SU-DHL-6 (cell line): ENCODE data around the gene PUS1.

Experiments used
- H2AFZ ChIP-seq: fragments of 200-600 bp; sonication (generic); 2 replicates; pipeline ENCODE4 v1.6.1; 2014; ENCODE audit warnings: low read depth, mild to moderate bottlenecking, moderate library complexity, mixed read lengths, antibody characterized with exemption, low read length; ENCODE audit not compliant: severe bottlenecking
- H3F3A ChIP-seq: fragments of 200-600 bp; shearing (Covaris generic); 2 replicates; pipeline ENCODE4 v1.6.0; 2016; ENCODE audit warnings: antibody characterized with exemption, mild to moderate bottlenecking; ENCODE audit not compliant: insufficient read depth
- H3K27ac ChIP-seq: fragments of 200-600 bp; sonication (generic); 2 replicates; pipeline ENCODE4 v1.5.1; 2016; ENCODE audit warnings: low read depth, mild to moderate bottlenecking, low read length, moderate library complexity, mixed read lengths
- H3K27me3 ChIP-seq: fragments of 200-600 bp; sonication (generic), shearing (Covaris generic); 2 replicates; pipeline ENCODE4 v1.6.0; 2014; ENCODE audit warnings: mild to moderate bottlenecking, low read length
- H3K36me3 ChIP-seq: fragments of 200-600 bp; sonication (generic); 2 replicates; pipeline ENCODE4 v1.6.1; 2014; ENCODE audit warnings: mild to moderate bottlenecking, low read length, mixed read lengths
- H3K4me2 ChIP-seq: fragments of 300-600, 200-600 bp; shearing (Covaris generic), sonication (generic); 2 replicates; pipeline ENCODE4 v1.6.0; 2014; ENCODE audit warnings: low read length, low read depth, mild to moderate bottlenecking; ENCODE audit not compliant: poor library complexity, severe bottlenecking
- H3K4me3 ChIP-seq: fragments of 200-600 bp; sonication (generic); 2 replicates; pipeline ENCODE4 v1.5.1; 2014; ENCODE audit warnings: antibody characterized with exemption, low read length, mild to moderate bottlenecking, mixed read lengths; ENCODE audit not compliant: insufficient read depth, poor library complexity, severe bottlenecking
- H3K79me2 ChIP-seq: fragments of 200-600 bp; sonication (generic); 2 replicates; pipeline ENCODE4 v1.6.1; 2014; ENCODE audit warnings: mild to moderate bottlenecking, low read length, moderate library complexity; ENCODE audit not compliant: insufficient read depth
- H3K9ac ChIP-seq: fragments of 200-600 bp; sonication (generic); 2 replicates; pipeline ENCODE4 v1.7.0; 2014; ENCODE audit warnings: mild to moderate bottlenecking, low read length
- H3K9me2 ChIP-seq: fragments of 200-600 bp; sonication (generic); replicated peaks from 2 replicates; pipeline ENCODE4 v1.6.1; 2014; ENCODE audit warnings: low read length; ENCODE audit not compliant: insufficient read depth
- H3K9me3 ChIP-seq: fragments of 200-600 bp; sonication (generic); 2 replicates; pipeline ENCODE4 v1.6.1; 2014; ENCODE audit warnings: low read length, mixed read lengths; ENCODE audit not compliant: insufficient read depth
- H4K20me1 ChIP-seq: fragments of 200-600 bp; sonication (generic); 2 replicates; pipeline ENCODE4 v1.6.1; 2014; ENCODE audit warnings: low read depth, mild to moderate bottlenecking, antibody characterized with exemption, low read length, moderate library complexity, mixed read lengths
- EZH2phosphoT487 ChIP-seq: fragments of 200-600 bp; sonication (generic), shearing (Covaris generic); conservative IDR thresholded peaks from 2 replicates; pipeline ENCODE4 v1.6.1; 2018; ENCODE audit warnings: mild to moderate bottlenecking, antibody characterized with exemption, low read length, moderate library complexity, mixed read lengths
- TF ChIP-seq, protein P1 (sequence below): fragments of 200-600 bp; sonication (generic); IDR thresholded peaks from one replicate; pipeline ENCODE4 v1.5.1; 2017; ENCODE audit warnings: antibody characterized with exemption, mild to moderate bottlenecking, low read length, moderate library complexity; ENCODE audit not compliant: insufficient read depth, poor library complexity, severe bottlenecking

PUS1 gene

GRCh38 chr12:131942671-131943070 is 13.6 kb downstream of the PUS1 start:
- Histone ChIP-seq H3K27me3 (no peaks in the 10 kb centered on the region), H3K9me2 (no peaks in the 10 kb centered on the region)

GRCh38 chr12:131943389-131943788 is 14.3 kb downstream of the PUS1 start:
- Histone ChIP-seq H3K4me3 (no peak overlapping the region), H4K20me1 (no peaks in the 10 kb centered on the region; the same call in 1 of the 2 replicates), H3K27ac (no peak overlapping the region), H3K9me3 (no peaks in the 10 kb centered on the region), H3K9ac (no peak overlapping the region), H2AFZ (no peak overlapping the region), H3K36me3 (no peaks in the 10 kb centered on the region), H3F3A (peaks cover 8% of the 10 kb centered on the region; the same call in 1 of the 2 replicates), H3K27me3 (no peaks in the 10 kb centered on the region), H3K79me2 (no peaks in the 10 kb centered on the region), H3K4me2 (no peak overlapping the region), H3K9me2 (no peaks in the 10 kb centered on the region)
- TF ChIP-seq EZH2phosphoT487 = no peak
- TF ChIP-seq, protein P1, sequence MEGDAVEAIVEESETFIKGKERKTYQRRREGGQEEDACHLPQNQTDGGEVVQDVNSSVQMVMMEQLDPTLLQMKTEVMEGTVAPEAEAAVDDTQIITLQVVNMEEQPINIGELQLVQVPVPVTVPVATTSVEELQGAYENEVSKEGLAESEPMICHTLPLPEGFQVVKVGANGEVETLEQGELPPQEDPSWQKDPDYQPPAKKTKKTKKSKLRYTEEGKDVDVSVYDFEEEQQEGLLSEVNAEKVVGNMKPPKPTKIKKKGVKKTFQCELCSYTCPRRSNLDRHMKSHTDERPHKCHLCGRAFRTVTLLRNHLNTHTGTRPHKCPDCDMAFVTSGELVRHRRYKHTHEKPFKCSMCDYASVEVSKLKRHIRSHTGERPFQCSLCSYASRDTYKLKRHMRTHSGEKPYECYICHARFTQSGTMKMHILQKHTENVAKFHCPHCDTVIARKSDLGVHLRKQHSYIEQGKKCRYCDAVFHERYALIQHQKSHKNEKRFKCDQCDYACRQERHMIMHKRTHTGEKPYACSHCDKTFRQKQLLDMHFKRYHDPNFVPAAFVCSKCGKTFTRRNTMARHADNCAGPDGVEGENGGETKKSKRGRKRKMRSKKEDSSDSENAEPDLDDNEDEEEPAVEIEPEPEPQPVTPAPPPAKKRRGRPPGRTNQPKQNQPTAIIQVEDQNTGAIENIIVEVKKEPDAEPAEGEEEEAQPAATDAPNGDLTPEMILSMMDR = no peak

More at GRCh38 chr12:131942671-131943070, 13.6 kb downstream of the PUS1 start:
- Histone ChIP-seq H3K79me2 (no peaks in the 10 kb centered on the region), H3K4me2 (no peak overlapping the region), H3F3A (peaks cover under 1% of the 10 kb centered on the region; the same call in 1 of the 2 replicates), H4K20me1 (no peaks in the 10 kb centered on the region; the same call in 1 of the 2 replicates), H3K27ac (no peak overlapping the region), H3K9me3 (no peaks in the 10 kb centered on the region), H3K9ac (no peak overlapping the region), H3K4me3 (no peak overlapping the region), H2AFZ (no peak overlapping the region), H3K36me3 (no peaks in the 10 kb centered on the region)
- TF ChIP-seq EZH2phosphoT487 = no peak
- TF ChIP-seq, protein P1 = no peak

- no peaks in the 10 kb centered on the region for H3K9me3 ChIP-seq
- no peak overlapping the region for H3K9ac ChIP-seq
- H3K9me2 ChIP-seq = no peaks in the 10 kb centered on the region
- no peaks in the 10 kb centered on the region for H3K27me3 ChIP-seq
- H4K20me1 ChIP-seq = no peaks in the 10 kb centered on the region; the same call in 1 of the 2 replicates
- H3K79me2 ChIP-seq = no peaks in the 10 kb centered on the region
- H3F3A ChIP-seq = peaks cover 13% of the 10 kb centered on the region; the same call in 1 of the 2 replicates
- TF ChIP-seq, protein P1 = no peak
- no peak for TF ChIP-seq EZH2phosphoT487
- H3K4me3 ChIP-seq = no peak overlapping the region
- H3K27ac ChIP-seq = no peak overlapping the region
- no peak overlapping the region for H3K4me2 ChIP-seq
- no peaks in the 10 kb centered on the region for H3K36me3 ChIP-seq
- no peak overlapping the region for H2AFZ ChIP-seq
Observed at GRCh38 chr12:131943876-131944275, 14.8 kb downstream of the PUS1 start.
